Cerebellar cortex (tissue), 1 donor: ENCODE data around the gene NPPA.
"Not testable (repeated sequence)": the region's sequence is repeated elsewhere in the genome, so short reads cannot be mapped to it uniquely, and the experiment has no call there.

Experiments
- DNase-seq: peaks from one replicate; pipeline ENCODE4 v3.0.0-alpha.2; 2015; ENCODE audit warnings: low spot score

The NPPA gene

DNA sequence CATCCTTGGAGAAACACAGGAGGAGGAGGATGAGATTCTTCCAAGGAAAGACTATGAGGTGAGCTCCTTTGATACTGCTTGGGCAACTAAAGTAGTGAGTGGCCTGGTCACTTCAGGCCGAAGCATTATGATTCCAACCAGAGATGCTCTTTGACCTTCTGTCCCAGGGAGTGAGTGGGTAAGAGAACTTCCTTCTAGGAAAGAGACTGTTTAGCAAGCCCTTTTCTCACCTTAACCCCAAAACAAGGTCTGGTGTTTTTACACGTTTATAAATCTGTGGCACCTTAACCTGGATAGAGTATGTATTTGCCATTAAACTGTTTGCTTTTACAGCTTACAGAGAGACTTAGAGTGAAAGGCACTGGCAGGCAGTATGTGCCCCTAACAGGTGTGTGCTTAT, 40.5 kb downstream of the NPPA start:
- no peak for DNase-seq

DNA sequence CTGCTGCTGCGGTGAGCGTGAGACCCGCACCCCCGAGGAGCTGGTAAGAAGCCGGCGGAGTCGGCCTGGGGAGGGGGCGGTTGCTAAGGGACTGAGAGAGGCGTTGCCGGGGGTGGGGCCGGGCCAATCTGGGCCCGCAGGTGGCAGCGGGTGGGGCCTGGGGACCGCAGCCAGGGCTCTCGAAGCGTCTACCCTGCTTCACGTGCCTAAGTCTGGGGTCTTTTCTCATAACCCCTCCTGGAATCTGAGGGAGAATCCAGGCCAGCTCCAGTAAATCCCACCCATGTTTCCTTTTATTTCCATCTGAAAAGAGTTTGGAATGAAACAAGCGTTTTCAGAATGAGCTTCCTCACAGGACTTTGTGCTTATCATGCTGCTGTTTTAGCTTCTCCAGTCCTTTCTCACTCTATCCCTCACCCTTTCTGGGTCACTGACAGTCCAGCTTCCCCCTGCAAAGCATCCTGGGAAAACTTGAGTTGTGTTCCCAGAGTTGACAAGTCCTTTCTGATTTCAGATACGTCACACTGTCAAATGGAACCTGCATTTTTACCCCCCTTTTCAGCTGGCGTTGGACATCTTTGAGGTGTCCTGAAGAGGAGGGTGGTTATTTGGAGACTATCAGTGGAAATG, 41.2 kb downstream of the NPPA start:
- DNase-seq = peak; percentile 57

DNA sequence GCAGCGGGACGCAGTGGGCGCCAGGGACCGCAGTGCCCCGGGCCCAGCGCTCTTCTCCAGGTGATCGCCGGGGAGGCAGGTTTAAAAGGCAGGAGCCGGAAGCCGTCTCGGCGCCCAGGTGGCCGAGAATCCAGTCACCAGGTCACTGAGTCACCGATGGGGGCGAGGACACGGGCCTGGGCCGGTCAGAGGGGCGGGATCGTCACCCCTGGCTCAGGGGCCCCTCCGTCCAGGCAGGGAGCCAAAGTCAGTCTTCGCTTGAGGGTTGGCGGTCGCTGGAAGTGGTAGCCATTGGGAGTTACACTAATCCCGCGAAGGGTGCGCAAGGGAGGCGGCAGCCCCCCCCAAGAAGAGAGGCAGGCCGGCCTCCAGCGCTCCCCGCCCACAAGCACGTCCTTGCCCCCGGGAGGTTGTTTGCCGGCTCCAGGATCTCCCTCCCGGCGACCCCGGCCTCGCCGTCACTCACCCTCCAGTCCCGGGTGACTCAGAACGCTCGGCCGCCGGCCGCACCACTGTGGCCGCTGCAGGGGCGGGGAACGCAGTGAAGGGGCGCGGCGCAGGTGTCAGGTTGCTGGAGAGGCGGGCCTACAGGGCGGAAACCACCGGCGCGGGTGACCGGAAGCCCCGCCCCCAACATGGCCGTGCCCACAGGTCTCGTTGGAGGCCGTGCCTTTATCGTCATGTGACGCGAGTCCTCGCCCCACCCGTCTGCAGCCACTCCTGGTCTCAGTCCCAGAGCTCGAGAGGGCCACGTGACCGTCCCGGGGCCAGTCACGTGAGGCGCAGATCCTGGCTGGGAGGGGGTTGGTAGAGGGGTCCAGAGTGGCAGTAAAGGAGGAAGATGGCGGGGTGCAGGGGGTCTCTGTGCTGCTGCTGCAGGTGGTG, 41.9 kb downstream of the NPPA start, which contains the start of the genes CLCN6 and MTHFR:
Gene CLCN6, plus strand, starts transcription at position 770 of the 885 bp plus-strand sequence. Its CDS starts 72 bp downstream, at position 842.
Gene MTHFR, minus strand, starts transcription at position 543 of the 885 bp plus-strand sequence. CDS start 2,848 bp downstream, outside the sequence.
- DNase-seq = peak; percentile 99

DNA sequence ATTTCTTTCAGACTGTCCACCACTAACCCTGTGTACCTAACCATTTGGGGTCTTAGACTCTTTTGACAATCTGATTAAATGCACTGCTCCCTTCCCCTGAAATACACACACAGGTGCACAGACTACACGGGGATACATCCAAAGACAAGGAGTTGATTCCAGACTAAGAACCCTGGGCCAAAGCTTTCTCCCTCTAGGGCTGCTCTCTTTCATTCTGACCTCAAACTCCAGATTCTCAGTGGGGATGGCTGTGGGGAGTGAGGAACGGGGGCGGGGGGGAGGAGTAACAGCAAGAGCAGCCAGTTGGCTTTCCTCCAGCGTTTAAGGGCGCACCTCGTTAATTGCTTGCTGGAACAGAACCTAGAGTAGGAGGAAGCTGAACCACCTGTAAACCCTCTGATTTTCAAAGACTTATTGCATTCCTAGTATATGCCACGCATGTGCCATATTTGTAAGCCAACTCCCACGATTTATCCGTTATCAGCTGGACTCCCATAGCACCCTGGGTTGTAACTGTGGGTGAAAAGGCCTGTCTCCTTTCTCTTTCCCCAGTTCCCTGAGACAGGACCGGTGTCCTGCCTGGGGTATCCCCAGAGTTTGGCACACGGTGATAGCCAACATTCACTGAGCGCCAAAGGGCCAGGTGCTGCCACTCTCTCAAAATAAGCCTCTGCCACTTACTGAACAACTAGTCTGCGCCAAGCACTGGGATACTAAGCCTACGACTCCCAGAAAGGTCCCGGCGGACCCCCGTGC, 42.7 kb downstream of the NPPA start:
- peak; percentile 32 for DNase-seq

DNA sequence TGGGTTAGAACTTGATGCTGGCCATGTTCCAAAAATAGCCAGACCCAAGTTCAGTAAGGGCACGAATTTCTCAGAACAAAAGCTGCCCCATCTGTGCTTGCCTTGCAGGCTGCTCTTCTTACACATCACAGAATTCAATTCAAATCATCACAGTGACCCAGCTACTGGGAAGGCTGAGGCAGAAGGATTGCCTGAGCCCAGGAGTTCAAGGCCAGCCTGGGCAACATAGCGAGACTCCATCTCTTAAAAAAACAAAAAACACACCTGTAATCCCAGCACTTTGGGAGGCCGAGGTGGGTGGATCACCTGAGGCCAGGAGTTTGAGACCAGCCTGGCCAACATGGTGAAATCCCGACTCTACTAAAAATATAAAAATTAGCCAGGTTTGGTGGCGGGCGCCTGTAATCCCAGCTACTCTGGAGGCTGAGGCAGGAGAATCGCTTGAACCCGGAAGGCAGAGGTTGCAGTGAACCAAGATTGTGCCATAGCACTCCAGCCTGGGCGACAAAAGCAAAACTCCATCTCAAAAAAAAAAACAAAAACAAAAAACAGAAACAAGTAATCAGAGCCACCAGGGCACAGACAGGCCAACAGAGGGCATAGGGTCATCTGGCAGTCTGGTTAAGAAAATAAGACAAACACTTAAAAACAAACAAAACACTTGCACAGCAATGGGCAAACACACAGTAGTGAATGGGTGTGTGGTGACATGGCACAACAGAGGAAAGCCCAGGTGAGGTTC, 43.5 kb downstream of the NPPA start:
- not testable (repeated sequence) for DNase-seq

GRCh38 chr1:11802973-11803885, 44.4 kb downstream of the NPPA start:
- peak; percentile 84 for DNase-seq

- DNase-seq = no peak
These were observed 45.0 kb downstream of the NPPA start for GRCh38 chr1:11802616-11802972.

DNA sequence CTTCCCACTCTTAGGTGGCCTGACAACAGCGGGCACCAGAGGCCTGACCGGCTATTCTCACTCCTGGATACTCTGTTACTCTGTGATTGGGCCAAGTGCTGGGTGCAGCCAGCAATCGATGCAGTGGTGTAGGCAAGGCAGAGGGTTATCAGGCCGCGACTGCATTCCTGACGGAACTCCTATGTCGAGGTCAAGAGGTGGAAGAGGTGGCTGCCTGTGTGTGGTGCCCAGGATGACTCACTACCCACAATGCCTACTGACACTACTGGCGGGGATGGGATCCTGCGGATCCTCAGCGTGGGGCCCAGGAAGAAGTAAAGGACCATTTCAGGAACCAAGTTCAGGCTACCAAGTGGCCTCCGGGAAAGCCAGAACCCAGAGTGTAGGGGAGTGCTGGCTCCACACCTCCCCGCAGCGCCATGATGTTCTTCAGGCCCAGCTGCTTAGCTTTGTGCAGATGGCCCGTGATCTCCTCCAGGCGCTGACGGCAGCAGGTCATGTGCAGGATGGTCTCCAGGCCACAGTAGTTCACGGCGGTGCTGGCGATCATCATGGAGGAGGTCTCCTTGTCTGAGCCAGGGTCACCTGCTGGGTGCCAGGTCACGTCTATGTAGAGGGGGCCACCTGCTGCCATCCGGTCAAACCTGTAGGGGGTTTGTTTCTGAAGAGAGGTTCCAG, 46.7 kb downstream of the NPPA start:
- no peak for DNase-seq

GRCh38 chr1:11800391-11800755, 47.2 kb downstream of the NPPA start:
- no peak for DNase-seq

GRCh38 chr1:11799896-11800295, 47.7 kb downstream of the NPPA start:
- no peak for DNase-seq

DNA sequence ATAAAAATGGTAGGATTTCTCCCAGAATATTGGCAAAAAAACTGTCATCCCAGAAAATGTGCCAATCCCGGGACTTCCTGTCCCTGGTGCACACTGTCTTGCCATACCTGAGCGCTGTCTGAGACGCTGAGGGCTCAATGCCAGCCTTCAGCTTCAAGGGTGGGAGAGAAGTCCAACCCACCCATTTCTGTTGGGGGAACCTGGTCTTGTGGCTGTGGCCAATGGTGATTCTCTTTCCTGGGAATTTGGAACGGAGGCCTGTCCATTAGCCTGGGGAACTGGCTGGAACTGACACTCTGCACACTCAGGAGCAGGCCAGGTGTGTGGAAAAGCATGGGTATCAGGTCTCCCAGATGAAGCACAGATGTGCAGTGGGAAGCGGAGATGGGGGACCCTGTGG, 48.5 kb downstream of the NPPA start:
- DNase-seq = no peak

DNA sequence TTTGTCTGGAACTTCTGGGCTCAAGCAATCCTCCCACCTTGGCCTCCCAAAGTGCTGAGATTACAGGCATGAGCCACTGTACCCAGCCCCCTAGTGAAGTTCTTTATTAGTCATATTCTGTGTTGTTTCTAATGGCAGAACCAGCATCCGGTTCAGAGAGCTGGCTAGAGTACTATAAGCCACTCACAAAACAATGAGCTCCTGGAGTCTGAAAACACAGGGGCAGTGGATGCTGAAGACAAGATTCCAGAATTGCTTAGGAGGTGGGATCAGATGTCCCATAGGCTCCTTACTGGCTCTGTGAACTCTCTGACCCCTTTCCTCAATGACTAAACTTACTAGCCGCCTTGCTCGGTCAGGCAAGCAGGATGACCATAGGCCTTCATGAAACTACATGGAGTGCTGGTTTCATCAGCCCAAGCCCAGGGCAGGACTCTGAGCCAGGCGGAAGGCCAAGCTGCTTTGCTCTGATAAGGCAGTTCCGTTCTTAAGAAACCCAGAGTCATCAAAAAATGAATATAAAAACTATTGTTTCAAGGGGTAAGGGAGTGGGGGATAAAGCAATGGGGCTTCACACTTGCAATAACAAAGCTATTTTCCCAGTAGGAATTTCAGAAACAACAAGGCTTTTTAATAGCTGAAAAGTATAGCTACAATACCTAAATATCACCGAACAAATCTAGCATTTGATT, 49.9 kb downstream of the NPPA start:
- no peak for DNase-seq

DNA sequence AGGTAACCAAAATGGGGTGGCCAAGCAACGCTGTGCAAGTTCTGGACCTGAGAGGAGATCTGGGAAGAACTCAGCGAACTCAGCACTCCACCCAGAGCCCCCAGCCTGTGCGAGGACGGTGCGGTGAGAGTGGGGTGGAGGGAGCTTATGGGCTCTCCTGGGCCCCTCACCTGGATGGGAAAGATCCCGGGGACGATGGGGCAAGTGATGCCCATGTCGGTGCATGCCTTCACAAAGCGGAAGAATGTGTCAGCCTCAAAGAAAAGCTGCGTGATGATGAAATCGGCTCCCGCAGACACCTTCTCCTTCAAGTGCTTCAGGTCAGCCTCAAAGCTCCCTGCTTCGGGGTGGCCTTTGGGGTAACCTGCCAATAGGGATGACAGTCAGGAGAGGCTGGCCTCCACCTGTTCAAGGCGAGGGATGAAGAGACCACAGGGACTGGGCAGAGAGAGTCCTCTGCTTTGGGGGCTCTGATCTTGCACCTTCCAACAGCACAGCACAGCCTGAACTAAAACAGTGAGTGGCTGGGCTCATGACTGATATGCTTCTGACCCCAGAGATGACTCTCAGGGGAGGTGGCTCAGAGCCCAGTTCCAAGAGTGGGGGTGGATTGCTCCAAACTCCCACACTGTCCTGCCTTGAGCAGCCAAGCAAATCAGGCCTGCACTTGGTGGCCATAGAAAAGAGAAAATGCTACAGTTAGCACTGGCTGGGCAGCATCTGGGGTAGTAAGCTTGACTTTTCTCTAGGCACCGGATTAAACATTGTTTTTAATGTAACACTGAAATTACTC, 51.4 kb downstream of the NPPA start:
- DNase-seq = no peak
